Measurements from ENCODE around the gene TPM3. TPM values are rescaled to one million over a fixed set of nuclear protein-coding genes. Genes with fewer than 3 reads are reported as not detected.
A peak's percentile ranks its signal among the peaks of the same experiment; 100 is the strongest.
"Not testable (repeated sequence)": the region's sequence is repeated elsewhere in the genome, so short reads cannot be mapped to it uniquely, and the experiment has no call there.

The TPM3 gene
- total RNA-seq, 1 donor: 314 TPM

- DNase-seq (ENCODE audit: low read depth in 2 of 3, low spot score in 2 of 3): no peak
These were observed 21.2 kb downstream of the TPM3 start for GRCh38 chr1:154170547-154171222.

GRCh38 chr1:154167461-154167860, 24.4 kb downstream of the TPM3 start:
- no peak for DNase-seq (ENCODE audit: low read depth in 2 of 3, low spot score in 2 of 3)

GRCh38 chr1:154166207-154166606, 25.7 kb downstream of the TPM3 start:
- DNase-seq (ENCODE audit: low read depth in 2 of 3, low spot score in 2 of 3): no peak

- DNase-seq (ENCODE audit: low read depth in 2 of 3, low spot score in 2 of 3): peak in 1 of 3 donors; percentile 22
These were observed 32.3 kb downstream of the TPM3 start for GRCh38 chr1:154159554-154159953.

- no peak for DNase-seq (ENCODE audit: low read depth in 2 of 3, low spot score in 2 of 3)
These were observed 33.4 kb downstream of the TPM3 start for GRCh38 chr1:154158307-154159125.

GRCh38 chr1:154157520-154158306, 34.2 kb downstream of the TPM3 start:
- peak in 1 of 3 donors; percentile 55 for DNase-seq (ENCODE audit: low read depth in 2 of 3, low spot score in 2 of 3)

GRCh38 chr1:154155251-154155650, 36.6 kb downstream of the TPM3 start:
- DNase-seq (ENCODE audit: low read depth in 2 of 3, low spot score in 2 of 3): peak in 1 of 3 donors; percentile 82

- no peak for DNase-seq (ENCODE audit: low read depth in 2 of 3, low spot score in 2 of 3)
These were observed 37.2 kb downstream of the TPM3 start, which contains the start of gene NUP210L for GRCh38 chr1:154154534-154155191. Gene NUP210L (minus strand): TSS chr1:154155073.

- DNase-seq (ENCODE audit: low read depth in 2 of 3, low spot score in 2 of 3): no peak
These were observed 37.8 kb downstream of the TPM3 start for GRCh38 chr1:154154053-154154452.

GRCh38 chr1:154151311-154151710, 40.6 kb downstream of the TPM3 start:
- no peak for DNase-seq (ENCODE audit: low read depth in 2 of 3, low spot score in 2 of 3)

GRCh38 chr1:154148807-154149206, 43.1 kb downstream of the TPM3 start:
- peak in 2 of 3 donors; percentile 45 to 62 for DNase-seq (ENCODE audit: low read depth in 2 of 3, low spot score in 2 of 3)

GRCh38 chr1:154147505-154147904, 44.4 kb downstream of the TPM3 start:
- not testable (repeated sequence) for DNase-seq (ENCODE audit: low read depth in 2 of 3, low spot score in 2 of 3)

GRCh38 chr1:154145986-154146385, 45.9 kb downstream of the TPM3 start:
- DNase-seq (ENCODE audit: low read depth in 2 of 3, low spot score in 2 of 3): no peak

- DNase-seq (ENCODE audit: low read depth in 2 of 3, low spot score in 2 of 3): no peak
These were observed 49.5 kb downstream of the TPM3 start for GRCh38 chr1:154142358-154142757.

- no peak for DNase-seq (ENCODE audit: low read depth in 2 of 3, low spot score in 2 of 3)
These were observed 50.7 kb downstream of the TPM3 start for GRCh38 chr1:154141240-154141639.

GRCh38 chr1:154137888-154138287, 54.0 kb downstream of the TPM3 start:
- DNase-seq (ENCODE audit: low read depth in 2 of 3, low spot score in 2 of 3): peak in 1 of 3 donors; percentile 25

- DNase-seq (ENCODE audit: low read depth in 2 of 3, low spot score in 2 of 3): no peak
These were observed 58.6 kb downstream of the TPM3 start for GRCh38 chr1:154133256-154133655.

- peak in 1 of 3 donors; percentile 22 for DNase-seq (ENCODE audit: low read depth in 2 of 3, low spot score in 2 of 3)
These were observed 62.4 kb downstream of the TPM3 start for GRCh38 chr1:154129391-154129970.

- DNase-seq (ENCODE audit: low read depth in 2 of 3, low spot score in 2 of 3): not testable (repeated sequence)
These were observed 68.7 kb downstream of the TPM3 start for GRCh38 chr1:154123205-154123604.

- DNase-seq (ENCODE audit: low read depth in 2 of 3, low spot score in 2 of 3): no peak
These were observed 74.3 kb downstream of the TPM3 start for GRCh38 chr1:154117642-154118041.

All from hematopoietic multipotent progenitor cell (in vitro differentiated cells).